GM21390 (cell line): Measurements from ENCODE around the gene CSPG4.
"Not testable (repeated sequence)": the region's sequence is repeated elsewhere in the genome, so short reads cannot be mapped to it uniquely, and the experiment has no call there.

Experiments
- ATAC-seq: cut with Tn5 transposase; IDR thresholded peaks from one replicate; pipeline ENCODE4 v1.9.1; 2021; ENCODE audit not compliant: unreplicated experiment

CSPG4 gene

DNA sequence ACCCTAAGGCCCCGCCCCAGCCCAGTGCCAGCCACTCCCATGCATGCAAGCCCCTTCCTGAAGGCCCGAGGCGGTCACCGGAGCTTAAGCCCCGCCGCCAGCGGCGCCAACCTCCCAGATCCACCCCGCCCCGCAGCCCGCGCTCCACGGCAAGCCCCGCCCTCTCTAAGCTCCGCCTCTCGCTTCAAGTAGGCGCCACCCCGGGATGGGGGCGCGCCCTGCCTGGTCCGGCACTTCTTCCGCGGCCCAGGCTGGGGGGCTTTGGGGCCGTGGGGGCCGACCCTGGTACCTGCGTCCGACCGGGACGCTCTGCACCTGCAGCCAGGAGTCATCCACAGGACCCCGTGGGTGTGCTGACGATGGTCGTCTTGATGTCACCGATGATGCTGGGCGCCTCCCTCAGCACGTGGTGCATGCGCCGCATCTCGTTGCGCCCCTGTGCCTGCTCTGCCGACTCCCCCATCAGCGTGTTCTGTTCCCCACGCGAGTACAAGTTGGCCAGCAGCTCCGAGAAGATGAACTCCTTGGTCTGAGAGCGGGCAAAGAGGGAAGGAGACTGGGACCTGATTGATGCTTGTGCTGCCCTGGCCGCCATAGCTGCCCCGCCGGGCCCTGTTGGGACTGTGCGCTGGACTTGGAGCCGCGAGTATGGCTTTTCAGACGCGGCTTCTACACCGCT lies 26.1 kb upstream of the CSPG4 start:
- peak; percentile 95 for ATAC-seq

DNA sequence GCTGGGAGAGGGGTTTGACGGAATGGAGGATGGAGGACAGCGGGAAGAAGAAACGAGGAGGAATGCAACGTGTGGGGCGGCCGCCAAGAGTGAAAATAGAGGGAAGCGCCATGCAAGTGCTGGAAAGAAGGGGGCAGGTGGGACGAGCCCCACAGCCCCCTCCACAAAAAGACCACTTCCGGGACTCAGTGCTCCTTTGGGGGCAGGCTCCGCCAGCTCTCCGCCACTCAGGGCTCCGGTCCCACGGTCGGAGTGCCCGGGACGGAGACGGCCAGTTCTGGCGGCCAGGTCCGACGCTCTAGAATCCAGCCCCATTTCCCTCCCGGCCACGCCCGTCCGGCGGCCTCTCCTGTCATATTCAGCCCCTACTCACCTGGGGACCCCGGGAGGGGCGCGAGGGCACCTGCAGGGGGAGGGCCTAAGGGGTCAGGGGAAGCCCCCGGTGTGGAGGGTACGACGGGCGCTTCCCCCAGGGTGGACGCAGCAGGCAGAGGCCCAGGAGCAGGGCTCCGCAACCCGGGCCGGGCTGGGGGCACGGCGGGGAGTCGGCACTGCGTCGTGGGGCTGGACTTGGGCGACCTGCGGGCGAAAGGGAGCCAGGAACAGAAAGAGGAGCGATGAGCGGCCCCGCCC lies 25.5 kb upstream of the CSPG4 start:
- peak; percentile 30 for ATAC-seq

DNA sequence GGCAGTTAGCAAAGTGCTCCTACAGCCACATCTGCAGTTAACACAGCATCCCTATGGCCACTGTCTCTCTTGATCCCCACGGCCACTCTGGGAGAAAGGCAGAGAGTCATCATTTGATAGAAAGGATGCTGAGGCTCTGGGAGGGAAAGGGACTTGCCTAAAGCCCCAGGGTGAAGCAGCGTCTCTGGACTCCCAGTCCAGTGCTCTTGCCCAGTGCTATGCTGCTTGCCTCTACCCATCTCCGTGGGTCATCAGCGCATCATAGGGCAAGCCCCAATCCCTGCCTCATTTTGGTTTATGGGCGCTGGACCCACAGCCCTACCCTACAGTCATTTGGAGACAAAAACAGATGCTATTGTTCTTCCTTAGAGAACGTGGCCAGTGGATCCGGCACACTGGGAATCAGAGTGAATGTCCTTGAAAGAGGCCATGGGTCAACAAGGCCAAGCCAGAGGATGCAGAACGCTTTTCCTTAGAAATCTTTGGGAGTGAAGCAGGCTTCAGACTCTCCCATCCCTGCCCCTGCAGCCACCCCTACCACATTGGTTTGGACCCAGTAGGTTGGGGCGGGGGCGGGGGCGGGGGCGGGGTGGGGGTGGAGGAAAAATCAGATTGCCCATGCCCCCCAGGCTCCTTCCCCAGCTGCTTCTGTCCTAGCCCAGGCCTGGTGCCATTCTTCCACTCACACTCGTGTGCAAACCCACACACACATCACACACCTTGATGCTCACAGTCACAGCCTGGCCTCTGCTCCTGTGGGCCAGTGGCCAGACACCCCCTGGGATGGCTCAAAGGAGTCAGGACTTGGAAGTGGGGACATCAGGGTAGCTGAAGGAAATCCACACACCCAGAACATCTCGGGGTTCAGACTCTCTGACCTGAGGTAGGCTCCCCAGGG lies 24.7 kb upstream of the CSPG4 start:
- ATAC-seq, result not testable (repeated sequence)

DNA sequence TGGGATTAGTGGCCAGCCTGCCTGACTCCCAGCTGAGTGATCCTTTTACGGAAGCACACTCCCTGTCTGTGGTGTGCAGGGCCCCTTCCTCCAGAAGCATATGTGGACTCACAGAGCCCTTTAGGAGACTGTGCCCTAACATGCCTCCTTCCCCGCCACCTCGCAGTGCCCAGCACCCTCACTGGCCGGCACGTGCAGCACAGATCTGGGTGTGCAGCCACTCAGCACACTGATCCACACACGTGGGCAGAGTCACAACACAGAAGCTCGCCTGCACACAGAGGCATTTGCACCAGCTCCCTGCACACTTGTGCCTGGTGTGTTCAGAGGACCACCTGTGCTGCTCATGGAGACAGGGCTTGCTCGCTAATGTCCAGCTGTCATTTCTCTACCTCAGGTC lies 23.6 kb upstream of the CSPG4 start:
- no peak for ATAC-seq

DNA sequence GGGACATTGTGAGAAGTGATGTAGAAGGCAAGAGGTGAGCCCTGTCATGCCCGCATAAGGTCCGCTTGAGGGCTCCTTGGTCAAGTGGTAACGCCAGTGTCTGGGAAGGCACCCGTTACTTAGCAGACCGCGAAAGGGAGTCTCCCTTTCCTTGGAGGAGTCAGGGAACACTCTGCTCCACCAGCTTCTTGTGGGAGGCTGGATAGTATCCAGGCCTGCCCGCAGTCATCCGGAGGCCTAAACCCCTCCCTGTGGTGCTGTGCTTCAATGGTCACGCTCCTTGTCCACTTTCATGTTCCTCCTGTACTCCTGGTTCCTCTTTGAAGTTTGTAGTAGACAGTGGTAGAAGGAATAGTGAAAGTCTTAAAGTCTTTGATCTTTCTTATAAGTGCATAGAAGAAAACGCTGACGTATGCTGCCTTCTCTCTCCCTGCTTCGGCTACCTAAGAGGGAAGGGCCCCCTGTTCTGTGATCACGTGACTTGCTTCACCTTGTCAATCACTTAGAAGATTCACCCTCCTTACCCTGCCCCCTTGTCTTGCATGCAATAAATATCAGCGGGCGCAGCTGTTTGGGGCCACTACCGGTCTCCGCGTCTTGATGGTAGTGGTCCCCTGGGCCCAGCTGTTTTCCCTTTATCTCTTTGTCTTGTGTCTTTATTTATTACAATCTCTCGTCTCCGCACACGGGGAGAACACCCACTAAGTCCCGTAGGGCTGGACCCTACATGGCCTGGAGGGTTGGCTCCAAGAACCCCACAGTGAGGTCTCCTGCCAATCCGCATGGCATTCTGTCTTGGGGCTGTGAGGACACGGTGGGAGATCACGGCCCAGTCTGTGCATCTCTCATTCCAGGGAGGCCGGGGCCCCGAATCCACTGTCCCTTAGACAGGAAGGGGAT lies 22.5 kb upstream of the CSPG4 start:
- not testable (repeated sequence) for ATAC-seq

DNA sequence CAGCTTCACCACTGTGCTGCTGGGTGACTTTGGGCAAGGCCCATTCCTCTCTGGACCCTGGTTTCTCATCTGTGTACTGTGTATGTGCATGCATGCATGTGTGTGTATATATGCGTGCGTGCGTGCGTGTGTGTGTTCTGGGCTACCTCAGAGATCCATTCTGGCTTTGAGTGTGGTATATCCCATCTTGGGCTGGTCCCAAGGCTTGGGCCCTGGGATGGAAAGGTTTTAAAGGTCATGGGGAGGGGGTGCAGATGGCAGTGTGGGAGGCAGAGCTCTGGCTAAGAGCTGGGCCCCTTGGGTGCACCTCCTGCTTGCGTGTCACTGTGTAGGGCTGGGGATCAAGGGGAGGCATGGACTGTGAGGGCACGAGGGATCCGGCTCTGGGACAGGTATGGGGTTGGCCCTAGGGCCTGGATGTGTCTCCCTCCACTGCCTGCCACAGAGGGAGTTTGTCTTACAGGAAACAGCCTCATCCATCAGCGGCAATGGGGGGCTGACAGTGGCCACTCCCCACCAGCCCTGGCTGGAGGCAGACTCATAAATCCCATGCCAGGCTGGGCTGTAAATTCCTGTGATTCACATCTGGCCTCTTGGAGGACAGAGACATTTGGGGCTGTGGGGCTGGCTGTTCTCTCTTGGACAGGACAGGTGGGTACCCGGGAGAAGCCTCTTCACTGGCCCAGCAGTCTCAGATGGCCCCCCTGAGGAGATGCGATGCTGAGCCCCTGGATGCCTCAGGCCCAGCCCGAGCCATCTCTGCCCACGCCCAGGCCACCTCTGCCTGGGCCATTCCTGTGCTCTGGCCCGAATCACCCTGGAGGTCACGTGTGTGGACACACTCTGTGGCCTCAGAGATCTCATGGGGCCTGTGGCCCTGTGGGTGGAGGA lies 21.4 kb upstream of the CSPG4 start:
- no peak for ATAC-seq

DNA sequence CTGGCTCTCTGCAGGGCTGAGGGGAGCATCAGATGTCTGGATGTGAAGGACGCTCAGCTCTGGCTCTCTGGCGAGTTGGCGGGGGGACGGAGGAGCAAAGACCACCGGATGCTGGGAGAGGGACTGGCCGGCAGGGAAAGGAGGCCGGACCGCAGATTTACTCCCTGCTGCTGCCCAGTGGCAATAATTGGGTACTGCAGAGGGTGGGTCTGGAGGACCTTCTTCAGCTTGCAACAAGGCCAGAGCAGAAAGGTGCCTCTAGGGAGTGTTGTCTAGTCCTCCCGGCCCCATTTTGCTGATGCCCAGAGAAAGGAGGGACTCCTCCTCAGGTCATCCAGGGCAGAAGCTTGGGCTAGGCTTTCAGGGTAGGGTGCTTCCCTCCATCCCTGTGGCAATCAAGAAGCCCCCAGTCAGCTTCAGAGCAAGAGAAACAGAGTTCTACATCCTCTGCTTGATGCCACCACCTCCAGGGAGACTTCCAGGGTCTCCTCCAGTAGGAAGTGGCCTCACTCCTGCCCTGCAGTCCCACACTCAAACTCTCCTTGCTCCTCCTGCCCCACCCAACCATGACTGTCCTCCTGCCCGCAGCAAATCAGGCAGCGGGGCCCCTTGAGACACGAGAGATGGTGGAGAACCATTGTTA lies 20.3 kb upstream of the CSPG4 start:
- no peak for ATAC-seq

GRCh38 chr15:75732177-75732808 lies 19.6 kb upstream of the CSPG4 start:
- no peak for ATAC-seq

DNA sequence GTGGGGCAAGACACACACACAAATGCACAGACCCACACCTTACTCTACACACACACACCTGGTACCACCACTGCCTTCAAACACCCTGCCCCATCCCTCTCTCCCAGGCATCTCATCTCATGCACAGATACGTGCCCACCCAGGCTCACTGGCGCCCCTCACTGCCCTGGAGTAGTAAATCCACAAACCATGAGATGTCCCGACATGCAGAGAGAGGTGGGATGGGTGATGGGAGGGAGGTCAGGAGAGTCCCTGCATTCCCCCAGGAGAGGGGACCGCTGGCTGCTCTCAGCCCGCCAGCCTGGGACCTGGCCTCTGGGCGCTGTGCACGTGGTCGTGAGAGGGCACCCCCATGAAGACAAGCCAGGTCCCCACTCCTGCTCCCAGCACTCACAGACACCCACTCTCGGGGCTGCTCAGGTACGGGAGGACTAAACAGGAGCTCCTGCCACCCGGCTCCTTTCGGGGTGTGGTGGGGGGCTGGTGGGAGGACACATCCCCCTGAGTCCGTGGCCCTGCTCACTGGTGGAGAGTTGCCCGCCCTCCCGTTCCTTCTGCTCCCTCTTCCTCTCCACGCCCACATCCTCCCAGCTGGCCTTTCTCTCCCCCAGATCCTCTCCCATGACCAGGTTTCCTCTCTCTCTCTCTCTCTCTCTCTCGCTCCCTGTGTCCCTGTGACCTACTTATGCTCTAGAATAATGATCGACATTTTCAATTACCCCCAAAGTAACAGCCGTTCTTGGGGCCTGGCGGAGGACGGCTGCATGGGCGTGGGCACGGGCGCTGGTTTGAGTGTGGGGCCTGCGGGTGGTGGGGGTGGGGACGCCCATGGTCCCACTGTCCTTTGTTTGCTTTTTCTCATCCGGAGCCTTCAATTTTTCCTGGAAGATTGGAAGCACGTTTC lies 18.9 kb upstream of the CSPG4 start:
- ATAC-seq, result no peak

DNA sequence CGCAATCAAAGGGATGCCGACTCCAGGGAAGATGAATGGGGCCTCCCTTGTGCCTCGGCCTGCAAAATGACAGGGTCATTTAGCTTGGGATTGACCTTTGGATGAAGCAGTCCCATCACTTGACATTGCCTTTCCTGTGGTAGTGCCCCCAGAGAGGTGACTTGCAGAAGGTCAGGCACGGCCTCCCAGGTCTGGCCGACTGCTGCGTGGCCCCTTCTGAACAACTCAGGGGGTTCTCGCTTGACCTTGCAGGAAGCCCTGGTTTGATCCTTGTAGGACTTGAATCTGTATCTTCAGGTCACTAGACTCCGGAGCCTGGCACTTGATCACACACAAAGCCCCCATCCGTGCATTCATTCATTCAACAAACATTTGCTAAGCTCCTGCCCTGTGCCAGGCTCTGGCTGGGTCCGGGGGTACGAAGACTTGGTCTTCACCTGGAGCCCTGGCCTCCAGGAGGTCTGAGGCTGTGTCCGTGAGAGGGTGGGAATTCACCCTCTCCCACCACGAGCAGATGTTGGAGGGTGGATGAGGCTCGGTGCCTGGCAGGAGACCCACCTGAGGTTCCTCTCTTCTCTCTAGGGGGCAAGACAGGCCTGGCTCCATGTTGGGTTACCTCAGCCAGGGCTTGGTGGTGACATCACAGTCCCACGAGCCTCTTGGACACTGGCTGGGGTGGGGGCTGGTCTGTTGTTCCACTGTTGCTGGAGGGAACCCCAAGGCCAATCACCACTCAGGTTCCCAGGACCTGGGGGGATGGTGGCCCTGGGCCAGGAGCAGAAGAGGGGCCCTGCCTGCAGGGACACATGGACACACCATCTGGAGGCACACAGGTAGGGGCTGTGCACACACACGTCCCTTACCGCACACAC lies 18.0 kb upstream of the CSPG4 start:
- not testable (repeated sequence) for ATAC-seq

DNA sequence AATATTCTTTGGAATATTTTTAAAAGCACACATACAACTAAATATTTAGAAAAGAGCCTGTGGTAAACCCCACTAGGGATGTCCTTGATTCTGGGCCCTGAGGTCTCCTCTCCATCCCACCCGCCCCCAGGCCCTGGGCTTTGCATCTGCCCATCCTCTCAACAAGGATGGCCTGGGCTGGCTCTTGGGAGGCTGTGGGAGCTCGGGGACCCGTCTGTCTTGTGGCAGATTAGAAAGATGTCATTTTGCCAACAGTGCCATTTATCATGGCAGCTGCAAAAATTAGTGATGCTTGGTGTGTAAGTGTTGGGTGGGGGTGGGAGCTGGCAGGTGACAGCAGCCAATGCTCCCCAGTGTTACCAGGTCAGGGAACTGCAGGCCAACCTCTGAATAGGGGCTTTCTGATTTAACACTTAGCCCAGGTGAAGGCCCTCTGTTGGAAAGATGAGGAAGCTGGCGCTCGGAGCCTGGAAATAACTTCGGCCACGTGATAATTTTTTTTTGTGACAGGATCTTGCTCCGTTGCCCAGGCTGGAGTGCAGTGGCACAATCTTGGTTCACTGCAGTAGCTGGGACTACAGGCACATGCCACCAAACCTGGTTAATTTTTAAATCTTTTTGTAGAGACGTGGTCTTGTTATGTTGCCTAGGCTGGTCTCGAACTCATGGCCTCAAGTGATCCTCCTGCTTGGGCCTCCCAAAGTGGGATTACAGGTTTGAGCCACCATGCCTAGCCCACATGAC lies 16.9 kb upstream of the CSPG4 start:
- ATAC-seq, result no peak

DNA sequence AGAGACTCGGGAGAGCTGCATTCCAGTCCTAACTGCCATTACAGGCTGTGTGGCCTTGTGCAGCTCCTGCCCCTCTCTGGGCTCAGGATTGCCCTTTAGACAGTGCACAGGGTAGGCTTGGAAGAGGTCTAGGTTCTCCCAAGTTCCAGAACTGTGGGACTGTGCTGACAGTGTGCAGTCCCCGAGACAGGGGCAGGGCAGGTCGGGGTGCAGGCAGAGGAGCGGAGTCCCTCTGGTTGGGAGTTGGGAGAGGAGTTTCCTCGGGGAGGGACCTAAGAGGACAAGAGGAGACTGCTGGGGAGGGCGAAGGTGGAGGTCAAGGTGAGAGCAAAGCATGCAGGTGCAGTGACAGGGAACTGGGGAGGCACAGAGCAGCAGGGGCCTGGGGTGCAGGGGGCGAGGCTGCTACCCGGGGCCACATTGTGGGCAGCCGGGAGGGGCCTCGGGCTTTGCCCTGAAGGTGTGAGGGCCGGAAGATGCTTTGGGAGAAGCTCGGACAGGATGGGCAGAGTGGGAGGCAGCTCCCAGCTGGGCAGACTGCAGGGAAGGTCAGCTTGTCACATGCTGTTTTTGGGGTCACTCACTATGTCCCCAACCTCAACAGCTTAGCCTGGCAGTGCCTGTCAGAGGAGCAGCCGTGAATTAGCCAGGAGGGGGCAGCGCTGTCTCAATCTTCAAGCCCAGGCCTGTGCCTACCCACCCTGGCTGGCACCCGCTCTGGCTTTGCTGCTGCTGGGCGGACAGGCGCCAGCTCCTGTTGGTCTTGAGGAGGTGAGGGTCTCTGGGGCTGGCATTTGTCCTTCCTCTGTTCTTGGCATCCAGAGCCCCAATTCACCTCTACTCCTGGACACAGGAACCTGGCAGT lies 15.4 kb upstream of the CSPG4 start:
- no peak for ATAC-seq

DNA sequence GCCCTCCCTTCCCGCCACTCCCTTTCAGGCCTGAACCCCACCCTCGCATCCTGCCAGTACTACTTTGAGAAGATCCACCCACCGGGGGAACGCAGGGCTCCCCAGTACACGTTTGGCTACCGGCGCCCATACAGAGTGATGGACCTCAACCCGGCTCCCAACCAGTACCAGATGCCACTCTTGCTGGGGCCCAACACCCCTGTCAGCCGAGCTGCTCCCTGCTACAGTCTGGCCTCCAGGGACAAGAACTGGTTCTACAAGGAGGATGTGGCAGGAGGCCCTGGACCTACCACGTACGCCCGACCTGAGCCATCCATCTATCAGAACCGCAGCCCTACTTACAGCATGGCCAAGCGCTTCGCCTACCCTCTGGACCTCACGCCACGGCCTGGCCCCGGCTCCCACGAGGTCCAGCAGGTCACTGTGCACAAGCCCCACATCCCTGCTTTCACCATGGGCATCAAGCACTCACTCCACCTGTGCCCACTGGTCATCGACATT lies 14.4 kb upstream of the CSPG4 start:
- no peak for ATAC-seq

DNA sequence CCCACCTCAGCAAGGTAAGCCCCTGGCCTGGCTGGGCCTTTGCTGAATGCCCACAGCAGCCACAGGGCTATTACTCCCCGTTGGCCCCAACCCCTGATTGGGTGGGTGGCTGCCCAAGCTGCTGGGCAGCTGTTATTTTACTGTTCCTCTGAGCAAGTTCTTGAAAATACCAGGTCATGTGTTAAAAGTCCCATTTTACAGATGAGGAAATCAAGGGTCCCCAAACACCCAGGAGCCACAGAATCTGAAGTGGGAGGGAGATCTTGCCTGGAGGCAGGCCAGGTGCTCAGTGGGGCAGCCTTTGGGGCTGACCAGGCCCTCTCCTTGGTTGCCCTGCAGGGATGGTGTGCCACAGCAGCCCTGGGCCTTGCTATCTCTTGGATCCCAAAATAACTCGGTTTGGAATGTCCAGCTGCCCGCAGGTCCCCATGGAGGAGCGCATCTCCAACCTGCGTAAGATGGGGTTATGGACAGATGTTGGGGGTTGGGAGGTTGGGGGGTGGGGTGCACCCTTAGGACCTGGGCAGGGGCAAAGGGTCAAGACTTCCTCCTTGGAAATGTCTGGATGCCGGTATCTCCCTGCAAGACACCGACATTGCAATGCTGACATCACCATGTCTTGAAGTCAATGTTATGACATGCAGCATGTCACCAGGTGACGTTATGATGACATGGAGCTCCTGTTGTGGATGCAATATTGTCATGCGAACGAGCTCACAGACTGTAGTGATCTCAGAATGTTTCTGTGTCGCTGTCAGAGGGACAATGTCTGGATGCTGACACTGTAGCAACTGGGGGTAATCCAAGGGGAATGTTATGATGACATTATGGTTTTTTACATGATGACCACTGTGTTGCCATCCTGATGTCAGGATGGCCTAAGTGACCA lies 13.3 kb upstream of the CSPG4 start:
- ATAC-seq, result no peak
